H1 (cell line): ENCODE data around the gene BICD1. TPM values are rescaled to one million over a fixed set of nuclear protein-coding genes. Genes with fewer than 3 reads are reported as not detected.

Experiments used
- CTCF ChIA-PET: fragments of 300-600 bp; sonication (Branson Sonifier 250); formaldehyde crosslinking; loops from one replicate; lab custom pipeline; 2021; ENCODE audit not compliant: partially characterized antibody; lab: Charles Lee
- POLR2A ChIA-PET: fragments of 300-600 bp; sonication (Branson Sonifier 250); formaldehyde crosslinking; loops from one replicate; lab custom pipeline; 2021; ENCODE audit warnings: inconsistent platforms; ENCODE audit not compliant: partially characterized antibody; lab: Charles Lee
- DNase-seq, 2 experiments: peaks; one replicate each; pipeline versions ENCODE4 v3.0.0 to v3.0.0-alpha.2; 2010 to 2022; ENCODE audit warnings: low spot score in 2 of 2, low read depth in 1 of 2, mixed read lengths in 1 of 2
- FAIRE-seq: peaks from 2 replicates; lab custom pipeline; 2011; peaks lifted over from hg19 to GRCh38; lab: Jason Lieb, UNC
- H2AFZ ChIP-seq: 2 replicates; pipeline ENCODE4 v1.8.1; 2012; ENCODE audit warnings: low read length, inconsistent platforms
- H2AK5ac ChIP-seq: 2 replicates; pipeline ENCODE4 v1.6.1; 2013; ENCODE audit warnings: low read depth, low read length
- H2BK120ac ChIP-seq: replicated peaks from 2 replicates; pipeline ENCODE3; 2013; ENCODE audit warnings: low read depth, low read length, inconsistent platforms
- H2BK12ac ChIP-seq: 2 replicates; pipeline ENCODE4 v1.6.1; 2013; ENCODE audit warnings: low read depth, low read length
- H2BK15ac ChIP-seq: 2 replicates; pipeline ENCODE4 v1.6.1; 2013; ENCODE audit warnings: low read length
- H2BK20ac ChIP-seq: 2 replicates; pipeline ENCODE4 v1.6.1; 2013; ENCODE audit warnings: low read length
- H2BK5ac ChIP-seq: 2 replicates; pipeline ENCODE4 v1.6.1; 2013; ENCODE audit warnings: low read depth, low read length
- H3K14ac ChIP-seq: 2 replicates; pipeline ENCODE4 v1.6.1; 2013; ENCODE audit warnings: inconsistent platforms; ENCODE audit not compliant: insufficient read length
- H3K18ac ChIP-seq: 2 replicates; pipeline ENCODE4 v1.6.1; 2013; ENCODE audit warnings: low read length; ENCODE audit errors: extremely low read depth
- H3K23ac ChIP-seq: 2 replicates; pipeline ENCODE4 v1.6.1; 2013; ENCODE audit warnings: inconsistent platforms; ENCODE audit not compliant: insufficient read length
- H3K23me2 ChIP-seq: 2 replicates; pipeline ENCODE4 v1.6.1; 2013; ENCODE audit warnings: low read depth, low read length
- H3K27ac ChIP-seq: 2 replicates; pipeline ENCODE4 v1.6.1; 2011; ENCODE audit warnings: low read depth, low read length, inconsistent platforms
- H3K27me3 ChIP-seq, 4 experiments: replicated peaks in 1 of 4; 1 replicate in 1 of 4; 2 replicates in 3 of 4; pipeline versions ENCODE4 v1.6.1 to v1.8.1; 2011 to 2013; ENCODE audit warnings: low read length in 3 of 4, mild to moderate bottlenecking in 3 of 4, inconsistent platforms in 2 of 4, mixed read lengths in 2 of 4, moderate library complexity in 1 of 4; ENCODE audit not compliant: control insufficient read depth in 3 of 4, insufficient read depth in 3 of 4; ENCODE audit errors: extremely low read depth in 1 of 4
- H3K36me3 ChIP-seq, 4 experiments: 2 replicates each; pipeline versions ENCODE4 v1.6.1 to v1.8.1; 2011 to 2013; ENCODE audit warnings: mild to moderate bottlenecking in 4 of 4, low read length in 3 of 4, moderate library complexity in 2 of 4, control low read depth in 1 of 4, inconsistent platforms in 1 of 4; ENCODE audit not compliant: insufficient read depth in 4 of 4, control insufficient read depth in 2 of 4
- H3K4ac ChIP-seq: replicated peaks from 2 replicates; pipeline ENCODE3; 2013; ENCODE audit warnings: low read length, low read depth, mixed read lengths, inconsistent platforms; ENCODE audit not compliant: insufficient read length
- H3K4me1 ChIP-seq, 4 experiments: replicated peaks in 1 of 4; 1 replicate in 1 of 4; 2 replicates in 3 of 4; pipeline versions ENCODE4 v1.6.1 to v1.8.1; 2011 to 2013; ENCODE audit warnings: low read length in 3 of 4, inconsistent platforms in 2 of 4, mixed read lengths in 1 of 4; ENCODE audit not compliant: insufficient read depth in 4 of 4, control insufficient read depth in 3 of 4
- H3K4me2 ChIP-seq, 2 experiments: 2 replicates each; pipeline versions ENCODE4 v1.6.1 to v1.8.1; 2011 to 2013; ENCODE audit warnings: low read depth in 2 of 2, low read length in 2 of 2, control low read depth in 1 of 2, inconsistent platforms in 1 of 2, mild to moderate bottlenecking in 1 of 2; ENCODE audit not compliant: insufficient read depth in 1 of 2
- H3K4me3 ChIP-seq, 4 experiments: fragments of 200-600, 300-600 bp in 1 of 4; sonication (generic), shearing (Covaris generic), sonication (Bioruptor Twin) in 1 of 4; 2 replicates each; pipeline versions ENCODE4 v1.5.1 to v1.8.1; 2011 to 2016; ENCODE audit warnings: low read length in 4 of 4, low read depth in 3 of 4, control low read depth in 2 of 4, inconsistent platforms in 2 of 4, mild to moderate bottlenecking in 2 of 4, mixed read lengths in 1 of 4, moderate library complexity in 1 of 4; ENCODE audit not compliant: insufficient read depth in 2 of 4; ENCODE audit errors: extremely low read depth in 1 of 4
- H3K56ac ChIP-seq: replicated peaks from 2 replicates; pipeline ENCODE3; 2013; ENCODE audit warnings: low read depth, mild to moderate bottlenecking, mixed read lengths, low read length, inconsistent platforms; ENCODE audit not compliant: insufficient read length
- H3K79me1 ChIP-seq: 2 replicates; pipeline ENCODE4 v1.6.1; 2013; ENCODE audit warnings: low read depth, low read length, control low read depth
- H3K79me2 ChIP-seq, 2 experiments: 2 replicates each; pipeline versions ENCODE4 v1.6.1 to v1.8.1; 2012 to 2013; ENCODE audit warnings: low read length in 2 of 2, mild to moderate bottlenecking in 2 of 2, inconsistent platforms in 1 of 2; ENCODE audit not compliant: insufficient read depth in 2 of 2, control insufficient read depth in 1 of 2
- H3K9ac ChIP-seq, 4 experiments: replicated peaks in 1 of 4; 1 replicate in 1 of 4; 2 replicates in 3 of 4; pipeline versions ENCODE4 v1.6.1 to v1.8.1; 2011 to 2013; ENCODE audit warnings: low read depth in 3 of 4, low read length in 3 of 4, control low read depth in 2 of 4, mild to moderate bottlenecking in 2 of 4, moderate library complexity in 2 of 4, inconsistent platforms in 1 of 4; ENCODE audit errors: extremely low read depth in 1 of 4
- H3K9me3 ChIP-seq, 2 experiments: 2 replicates each; pipeline versions ENCODE4 v1.6.1 to v1.8.1; 2012 to 2013; ENCODE audit warnings: mild to moderate bottlenecking in 2 of 2, moderate library complexity in 2 of 2, control low read depth in 1 of 2, inconsistent platforms in 1 of 2, low read depth in 1 of 2, low read length in 1 of 2, mixed read lengths in 1 of 2; ENCODE audit not compliant: insufficient read depth in 2 of 2
- H4K20me1 ChIP-seq, 2 experiments: replicated peaks in 1 of 2; 2 replicates each; pipeline versions ENCODE3 to v1.8.1; 2011 to 2013; ENCODE audit warnings: inconsistent platforms in 2 of 2, low read length in 2 of 2, mild to moderate bottlenecking in 1 of 2; ENCODE audit not compliant: insufficient read depth in 2 of 2, control insufficient read depth in 1 of 2
- H4K5ac ChIP-seq: 2 replicates; pipeline ENCODE4 v1.6.1; 2013; ENCODE audit warnings: low read length, low read depth, mixed read lengths, inconsistent platforms; ENCODE audit not compliant: insufficient read length
- H4K8ac ChIP-seq: 2 replicates; pipeline ENCODE4 v1.8.0; 2013; ENCODE audit warnings: mild to moderate bottlenecking, moderate library complexity, low read length, inconsistent platforms; ENCODE audit not compliant: insufficient read depth; ENCODE audit errors: extremely low read depth
- H4K91ac ChIP-seq: replicated peaks from 2 replicates; pipeline ENCODE3; 2013; ENCODE audit warnings: low read length, mixed read lengths, inconsistent platforms; ENCODE audit not compliant: insufficient read length
- BRCA1 ChIP-seq: IDR thresholded peaks from 2 replicates; pipeline ENCODE4 v1.6.1; 2012; ENCODE audit warnings: low read depth, low read length, improper control_type of control experiment
- CHD1 ChIP-seq: IDR thresholded peaks from 2 replicates; pipeline ENCODE4 v1.6.1; 2012; ENCODE audit warnings: low read depth, low read length, improper control_type of control experiment
- CTCF ChIP-seq, 3 experiments: IDR thresholded peaks; 1 replicate in 2 of 3; 2 replicates in 1 of 3; pipeline versions ENCODE4 v1.5.1 to v1.6.1; 2011; ENCODE audit warnings: low read length in 3 of 3, mild to moderate bottlenecking in 3 of 3, inconsistent platforms in 2 of 3, low read depth in 1 of 3, moderate library complexity in 1 of 3; ENCODE audit not compliant: insufficient read depth in 1 of 3; ENCODE audit errors: control extremely low read depth in 1 of 3
- KDM1A ChIP-seq: fragments of 200-600, 300-600 bp; sonication (generic); IDR thresholded peaks from 2 replicates; pipeline ENCODE4 v1.7.1; 2016; ENCODE audit warnings: mild to moderate bottlenecking, low read length, borderline replicate concordance
- NANOG ChIP-seq: IDR thresholded peaks from 2 replicates; pipeline ENCODE4 v1.6.1; 2011; ENCODE audit warnings: low read length, low read depth, mild to moderate bottlenecking, inconsistent platforms; ENCODE audit not compliant: insufficient read depth, poor library complexity, severe bottlenecking
- RAD21 ChIP-seq, 2 experiments: IDR thresholded peaks in 1 of 2; conservative IDR thresholded peaks in 1 of 2; 2 replicates each; pipeline ENCODE4 v1.6.1; 2011; ENCODE audit warnings: low read depth in 2 of 2, low read length in 2 of 2, improper control_type of control experiment in 1 of 2, inconsistent platforms in 1 of 2, mild to moderate bottlenecking in 1 of 2, moderate library complexity in 1 of 2
- SP1 ChIP-seq: IDR thresholded peaks from 2 replicates; pipeline ENCODE4 v1.6.1; 2011; ENCODE audit warnings: low read depth, low read length
- YY1 ChIP-seq: IDR thresholded peaks from 2 replicates; pipeline ENCODE4 v1.6.1; 2011; ENCODE audit warnings: low read depth, mild to moderate bottlenecking, low read length
- WGBS, 2 experiments: shearing (Covaris generic) in 1 of 2; methylation state at CpG; one replicate each; pipeline versions ENCODE4 v1.1.6 to v1.1.7; 2013 to 2015; ENCODE audit warnings: low lambda C conversion rate in 2 of 2, mixed read lengths in 2 of 2, inconsistent platforms in 1 of 2, low coverage in 1 of 2, missing lambda C conversion rate in 1 of 2; ENCODE audit not compliant: insufficient replicate concordance in 2 of 2, insufficient coverage in 1 of 2, insufficient read length in 1 of 2; ENCODE audit errors: extremely low coverage in 1 of 2, missing lambda C conversion rate in 1 of 2; 5-methylcytosine and 5-hydroxymethylcytosine counted together
- polyA plus RNA-seq, 7 experiments: library from polyadenylated mRNA; depleted of rRNA in 3 of 7; stranded (reverse) in 5 of 7; unstranded in 2 of 7; fragments of >200 nt in 5 of 7; fragments of 200-250 nt in 2 of 7; gene quantifications; 1 replicate in 5 of 7; 2 replicates in 1 of 7; 4 replicates in 1 of 7; pipeline versions ENCODE4 v1.2.1 to v1.2.3, GENCODE V29; 2011 to 2013; ENCODE audit warnings: missing spikeins in 2 of 7, mixed read lengths in 2 of 7
- total RNA-seq: library from RNA; stranded (reverse); fragmentation: NEBNext Ultra II Directional; extraction: Animal tissue kit (Norgen Biotek cat#: 25700); gene quantifications from 2 replicates; pipeline ENCODE4 v1.2.1, GENCODE V29; 2021

Gene BICD1
- total and polyA plus RNA-seq, 2 of the 8 experiments (the other 6 are each of a cell fraction or from before 2014, with no cell fraction given) = 34.1 to 58.4 TPM

- Histone ChIP-seq H3K36me3 (no peaks in the 10 kb centered on the region), H3K14ac (no peak overlapping the region), H3K23me2 (peaks cover 2% of the 10 kb centered on the region; the same call in 1 of the 2 replicates), H4K20me1 (no peaks in the 10 kb centered on the region), H2BK20ac (no peak overlapping the region), H2BK12ac (no peak overlapping the region), H4K8ac (no peak overlapping the region), H2AFZ (no peak overlapping the region), H4K91ac (no peak overlapping the region), H3K23ac (no peak overlapping the region), H2BK15ac (no peak overlapping the region), H3K79me1 (no peaks in the 10 kb centered on the region), H3K4me1 (peaks cover 0 to 9% (median 6%) of the 10 kb centered on the region in 4 experiments; a peak in 4 of 7 replicates), H4K5ac (peak overlapping the region; percentile 83), H3K4ac (no peak overlapping the region), H2BK5ac (no peak overlapping the region), H3K56ac (no peak overlapping the region), H3K18ac (no peak overlapping the region), H3K79me2 (no peaks in the 10 kb centered on the region), H3K9ac (no peak overlapping the region), H3K4me2 (peak overlapping the region in 1 of 2 experiments; percentile 12; a peak in 1 of 4 replicates), H3K4me3 (no peak overlapping the region), H3K27ac (no peak overlapping the region), H3K27me3 (no peaks in the 10 kb centered on the region), H3K9me3 (no peaks in the 10 kb centered on the region), H2AK5ac (no peak overlapping the region), H2BK120ac (no peak overlapping the region)
- ChIA-PET POLR2A (interaction anchor here (1.1 to 1.5 kb wide), 2 partner anchors 10 to 117 kb away, joined by 3 read pairs; no protein-coding TSS in a partner anchor), CTCF (interaction anchor here (0.6 to 4.8 kb wide), 27 partner anchors 10 to 856 kb away, joined by 3 to 39 read pairs (median 4); no protein-coding TSS in a partner anchor)
- FAIRE-seq = peak; percentile 36
- TF ChIP-seq YY1 (peak; percentile 28; the same call in 1 of the 2 replicates), CHD1 (no peak), BRCA1 (no peak), SP1 (0 out of 2 replicates have a peak, but pooled peaks have one; percentile 13), NANOG (no peak), CTCF (IDR thresholded peaks at IDR 0.05; ENCODE audit: control extremely low read depth in 1 of 3, insufficient read depth in 1 of 3, low read depth in 1 of 3, low read length in 3 of 3) (peak in 2 of 3 experiments; percentile 78 to 84; a peak in 3 of 4 replicates), RAD21 (IDR thresholded peaks at IDR 0.05 in 1 of 2, conservative IDR thresholded peaks at IDR 0.05 in 1 of 2; ENCODE audit: low read depth in 2 of 2, low read length in 2 of 2) (peak; percentile 95 to 98), KDM1A (no peak)
- DNase-seq = peak in 1 of 2 experiments; percentile 29
- WGBS, 2 experiments = 47% methylated on average over 5 of the region's 5 CpGs; no CpG with 5 or more reads in 1 of the 2 experiments
These were observed 258.9 kb downstream of the BICD1 start for GRCh38 chr12:32365473-32366064.
